ENCODE data around the gene ADAMTSL3. TPM values are rescaled to one million over a fixed set of nuclear protein-coding genes. Genes with fewer than 3 reads are reported as not detected.
A peak's percentile ranks its signal among the peaks of the same experiment; 100 is the strongest.
"Not testable (repeated sequence)": the region's sequence is repeated elsewhere in the genome, so short reads cannot be mapped to it uniquely, and the experiment has no call there.

The ADAMTSL3 gene
- polyA plus RNA-seq, 10 donors: 33.3 to 73.3 (median 52.2) TPM

DNA sequence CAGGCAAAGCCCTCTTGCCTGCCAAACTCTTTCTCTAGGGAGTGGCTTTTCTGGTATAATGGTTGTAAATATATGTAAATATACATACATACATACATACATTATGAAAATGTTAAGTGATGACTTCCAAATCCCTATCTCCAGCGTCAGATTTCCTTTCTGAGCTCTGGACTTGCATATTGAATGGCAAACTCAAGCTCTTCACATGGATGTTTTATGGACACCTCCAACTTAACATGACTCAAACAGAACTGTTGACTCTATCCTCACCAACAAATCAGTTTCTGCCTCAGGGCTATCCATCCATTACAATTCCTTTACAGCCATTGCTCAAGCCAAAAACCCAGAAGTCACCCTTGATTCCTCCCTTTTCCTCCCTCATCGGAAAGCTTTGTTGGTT is 45.1 kb downstream of the ADAMTSL3 start:
- DNase-seq: no peak

DNA sequence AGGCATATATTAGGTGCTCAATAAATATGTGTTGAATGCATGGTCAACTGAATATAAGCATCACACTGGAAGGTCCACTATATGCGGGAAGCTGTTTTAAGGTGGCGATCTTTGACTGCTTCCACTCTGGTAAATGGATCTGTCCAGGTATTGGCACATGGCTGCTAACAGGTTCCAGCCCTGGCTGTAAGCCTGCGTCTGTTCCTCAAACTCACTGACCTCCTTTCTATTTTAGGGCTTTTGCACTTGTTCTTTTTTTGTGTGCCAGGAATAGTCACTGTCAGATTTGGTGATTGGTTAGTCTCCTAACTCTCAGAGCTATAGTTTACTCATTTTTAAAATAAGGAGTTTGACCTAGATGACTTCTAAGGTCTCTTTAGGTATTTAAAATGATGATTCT is 46.2 kb downstream of the ADAMTSL3 start:
- no peak for DNase-seq

DNA sequence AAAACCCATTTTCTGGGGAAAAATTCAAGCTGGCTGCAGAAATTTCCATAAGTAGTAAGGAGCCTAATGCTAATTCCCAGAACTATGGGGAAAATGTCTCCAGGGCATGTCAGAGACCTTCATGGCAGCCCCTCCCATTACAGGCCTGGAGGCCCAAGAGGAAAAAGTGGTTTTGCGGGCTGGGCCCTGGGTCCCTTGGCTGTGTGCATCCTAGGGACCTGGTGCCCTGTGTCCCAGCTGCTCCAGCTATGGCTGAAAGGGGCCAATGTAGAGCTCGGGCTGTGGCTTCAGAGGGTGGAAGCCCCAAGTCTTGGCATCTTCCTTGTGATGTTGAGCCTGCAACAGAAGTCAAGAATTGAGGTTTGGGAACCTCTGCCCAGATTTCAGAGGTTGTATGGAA is 48.4 kb downstream of the ADAMTSL3 start:
- DNase-seq: not testable (repeated sequence)

DNA sequence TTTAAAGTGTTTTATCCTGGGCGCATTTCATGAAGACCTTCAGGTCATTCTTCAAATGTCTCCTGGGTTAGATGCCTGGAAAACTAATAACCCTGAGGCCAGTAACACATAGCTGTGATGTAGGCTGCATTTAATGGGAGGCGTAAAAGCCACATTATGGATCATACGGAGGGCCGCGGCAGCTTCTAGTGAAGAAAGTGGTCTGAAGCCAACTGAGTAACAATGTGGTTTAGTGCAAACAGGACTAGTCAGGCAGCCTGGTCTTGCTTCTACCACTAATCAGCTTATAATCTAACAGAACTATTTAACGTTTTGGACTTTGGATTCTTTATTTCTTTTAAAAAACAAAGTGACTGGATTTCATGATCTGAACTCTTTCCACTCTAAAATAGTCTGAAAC is 54.4 kb downstream of the ADAMTSL3 start:
- no peak for DNase-seq

DNA sequence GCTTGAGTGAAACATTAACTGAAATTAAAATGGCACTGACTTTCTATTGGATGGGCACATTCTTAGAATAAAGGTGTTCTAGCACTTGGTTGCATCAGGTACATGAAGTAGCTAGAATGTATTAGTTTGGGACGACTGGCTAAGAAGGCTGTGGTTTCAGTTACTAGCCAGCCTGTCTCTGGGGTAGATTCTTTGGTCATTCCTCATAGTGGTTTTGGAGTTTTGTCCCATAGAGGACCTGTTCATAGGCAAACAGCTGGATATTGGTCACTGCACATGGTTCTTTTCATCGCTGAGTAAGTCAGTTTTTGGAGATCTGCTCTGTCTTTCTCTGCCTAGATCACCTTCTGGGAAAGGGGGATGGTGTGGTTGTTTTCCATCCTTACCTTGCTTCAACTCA is 55.3 kb downstream of the ADAMTSL3 start:
- DNase-seq: no peak

DNA sequence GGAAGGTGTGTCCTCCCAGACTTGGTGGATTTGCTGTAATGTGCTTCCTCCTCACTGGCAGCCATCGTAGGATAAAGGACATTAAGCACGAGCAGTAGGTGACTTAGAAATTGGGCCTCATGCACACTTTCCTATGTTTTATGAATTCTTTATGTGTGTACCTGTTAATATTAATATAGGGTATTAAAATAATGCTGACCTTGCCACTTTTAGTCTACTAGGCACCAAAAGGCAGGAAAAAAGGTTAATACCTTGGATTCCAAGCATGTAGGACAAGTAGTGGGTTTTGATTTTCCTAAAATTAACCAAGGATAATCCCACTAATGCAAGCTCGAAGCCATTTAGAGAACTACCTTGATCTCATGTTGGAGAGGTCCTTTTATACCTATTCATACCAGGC is 55.9 kb downstream of the ADAMTSL3 start:
- no peak for DNase-seq

DNA sequence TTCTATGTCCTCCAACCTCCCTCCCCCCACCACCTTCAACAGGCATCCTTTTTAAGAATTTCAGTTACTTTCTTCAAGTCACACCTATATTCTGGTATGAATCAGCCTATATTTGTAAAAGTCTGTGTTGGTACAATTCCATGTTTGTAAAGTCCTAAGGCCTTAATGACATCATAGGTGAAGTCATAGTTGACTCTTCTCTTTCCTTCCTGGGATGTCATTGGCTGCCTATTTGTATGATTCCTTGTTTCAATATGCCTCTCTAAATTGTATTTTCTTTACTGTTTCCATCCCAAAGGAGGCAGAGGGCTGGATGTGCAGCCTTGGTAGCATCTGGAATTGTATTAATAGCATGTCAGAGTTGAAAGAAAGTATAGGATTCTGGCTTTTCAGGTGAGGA is 56.5 kb downstream of the ADAMTSL3 start:
- no peak for DNase-seq

DNA sequence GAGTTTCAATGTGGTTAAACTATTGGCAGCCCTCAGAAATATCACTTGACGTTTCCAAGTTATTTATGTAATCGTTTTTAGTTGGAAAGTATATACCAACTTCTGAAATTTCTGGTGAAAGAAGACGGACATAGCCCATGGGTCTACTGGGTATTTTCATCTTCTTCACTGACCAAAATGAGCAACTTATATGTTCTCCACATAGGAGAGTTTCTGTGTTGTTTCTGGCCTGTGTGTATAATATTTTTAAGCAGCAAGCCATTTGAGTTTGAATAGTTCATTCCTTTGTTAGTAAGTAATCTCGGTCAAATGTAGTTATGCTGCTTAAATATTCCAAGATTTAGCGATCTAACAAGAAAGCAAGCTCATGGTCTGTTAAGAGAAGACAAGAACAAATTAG is 57.3 kb downstream of the ADAMTSL3 start:
- DNase-seq: peak in 1 of 3 donors; percentile 50

DNA sequence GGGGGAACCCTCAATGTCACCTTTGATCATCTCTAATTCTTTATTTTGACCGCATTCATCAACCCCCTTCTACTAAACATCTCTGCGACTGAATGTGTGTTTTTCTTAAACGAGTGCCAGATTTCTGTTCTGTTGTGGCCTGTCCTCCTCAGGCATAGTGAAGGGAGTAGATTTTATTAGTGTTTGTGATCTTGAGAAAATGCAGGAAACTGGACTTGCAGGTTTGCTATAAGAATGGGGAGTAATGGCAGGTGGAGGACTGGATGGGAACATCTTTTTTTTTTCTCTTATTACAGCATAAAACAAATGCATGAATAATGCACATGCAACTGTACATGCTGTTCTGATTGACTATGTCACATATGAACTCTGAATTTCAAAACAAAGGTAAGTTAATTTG is 59.3 kb downstream of the ADAMTSL3 start:
- DNase-seq: no peak

DNA sequence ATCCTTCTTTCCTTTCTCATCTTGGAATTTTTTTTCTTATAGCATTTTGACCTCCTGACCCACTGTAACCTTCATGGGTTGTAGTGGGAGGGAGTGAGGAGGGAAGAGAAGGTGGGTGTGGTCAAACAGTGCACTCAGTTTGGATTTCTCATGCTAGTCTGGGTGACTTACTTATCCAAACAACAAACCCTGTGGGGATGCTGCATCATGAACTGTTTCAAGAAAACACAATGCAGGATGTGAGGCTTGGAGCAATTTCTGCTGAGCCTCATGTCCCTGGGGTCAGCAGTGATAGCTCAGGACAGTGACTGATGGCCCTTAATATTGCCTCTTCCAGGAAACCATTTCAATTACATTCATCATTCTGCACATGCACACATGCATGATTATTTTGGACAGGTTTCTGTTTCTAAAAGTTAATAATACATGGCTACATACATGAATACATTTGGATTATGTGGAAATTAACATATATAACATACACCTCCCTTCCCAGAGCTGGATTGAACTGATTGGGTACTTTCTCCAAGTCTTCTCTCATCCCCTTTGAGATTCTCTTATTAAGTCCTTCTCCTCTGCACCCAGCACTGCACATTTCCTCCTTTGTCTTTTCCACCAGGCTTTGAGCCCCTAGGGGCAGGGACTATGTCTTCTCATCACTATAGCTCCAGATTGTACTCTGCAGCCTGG is 61.2 kb downstream of the ADAMTSL3 start:
- peak in 2 of 3 donors; percentile 54 to 78 for DNase-seq

DNA sequence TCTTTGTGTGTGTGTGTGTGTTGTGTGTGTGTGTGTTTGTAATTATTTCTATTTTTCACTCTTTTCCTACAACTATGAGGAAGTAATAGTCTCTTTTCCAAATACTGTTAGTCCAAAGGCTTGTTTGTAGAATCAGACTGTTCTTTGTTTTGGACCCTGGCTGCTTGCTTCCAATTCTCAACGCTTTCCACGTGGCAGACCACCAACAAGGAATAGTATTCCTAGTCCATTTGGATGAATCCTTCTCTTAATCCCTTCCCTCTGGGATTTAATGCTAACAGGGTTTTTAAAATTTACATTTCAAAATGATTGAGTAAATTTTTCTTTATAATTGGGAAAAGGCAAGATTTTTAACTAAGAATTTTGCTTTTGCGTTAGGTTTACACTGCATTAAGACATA is 62.7 kb downstream of the ADAMTSL3 start:
- peak in 2 of 3 donors; percentile 51 to 66 for DNase-seq

DNA sequence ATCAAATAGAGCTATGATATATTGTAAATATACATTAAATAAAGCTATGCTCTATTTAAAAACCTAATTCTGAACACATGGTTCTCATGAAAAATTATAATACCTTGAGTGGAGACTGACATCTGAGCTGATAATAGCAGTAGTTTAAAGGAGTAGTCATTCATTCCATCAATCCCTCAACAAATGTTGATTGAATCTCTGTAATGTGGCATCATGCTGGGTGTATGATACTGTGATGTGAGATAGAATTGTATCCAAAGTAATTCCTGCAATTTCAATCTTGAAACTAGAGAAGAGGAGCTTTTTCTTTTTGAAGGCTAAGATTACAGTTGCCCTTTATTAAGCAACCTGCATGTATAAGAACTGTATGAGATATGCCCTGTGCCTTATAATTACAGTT is 63.1 kb downstream of the ADAMTSL3 start:
- DNase-seq: no peak

DNA sequence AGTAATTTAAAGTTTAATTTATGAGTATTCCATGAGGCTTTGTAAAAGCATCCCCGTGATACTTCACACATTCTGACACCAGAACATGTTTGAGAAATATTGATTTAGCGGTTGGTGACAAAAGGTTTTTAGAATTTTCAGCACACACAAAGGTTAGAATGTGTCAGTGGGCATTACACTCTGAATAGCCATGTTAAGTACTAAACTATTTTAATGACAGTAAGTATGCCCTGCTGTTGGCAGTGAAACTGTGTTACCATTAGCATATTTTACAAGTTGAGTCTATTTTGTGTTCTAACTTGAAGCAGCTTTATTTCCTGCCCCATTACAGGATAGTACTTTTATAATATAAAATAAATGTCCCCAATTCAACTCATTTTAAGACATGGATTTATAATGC is 66.5 kb downstream of the ADAMTSL3 start:
- no peak for DNase-seq

DNA sequence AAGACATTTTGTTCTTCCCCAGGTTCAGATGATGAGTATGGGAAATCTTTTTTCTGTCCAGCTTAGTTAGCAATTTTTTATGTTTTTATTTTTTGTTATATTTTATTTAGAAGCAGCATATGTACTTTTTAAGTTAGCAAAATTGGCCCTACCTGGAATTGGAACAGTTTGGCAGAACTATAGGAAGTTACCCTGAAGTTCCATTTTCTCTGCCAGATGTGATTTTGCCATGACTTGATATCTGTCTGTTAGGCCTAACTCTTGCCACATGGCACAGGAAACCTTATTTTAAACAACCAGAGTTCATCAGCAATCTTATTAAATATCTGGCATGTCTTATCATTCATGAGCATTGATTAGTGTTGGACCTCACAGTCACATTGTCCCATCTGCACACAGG is 67.1 kb downstream of the ADAMTSL3 start:
- peak in 1 of 3 donors; percentile 31 for DNase-seq

DNA sequence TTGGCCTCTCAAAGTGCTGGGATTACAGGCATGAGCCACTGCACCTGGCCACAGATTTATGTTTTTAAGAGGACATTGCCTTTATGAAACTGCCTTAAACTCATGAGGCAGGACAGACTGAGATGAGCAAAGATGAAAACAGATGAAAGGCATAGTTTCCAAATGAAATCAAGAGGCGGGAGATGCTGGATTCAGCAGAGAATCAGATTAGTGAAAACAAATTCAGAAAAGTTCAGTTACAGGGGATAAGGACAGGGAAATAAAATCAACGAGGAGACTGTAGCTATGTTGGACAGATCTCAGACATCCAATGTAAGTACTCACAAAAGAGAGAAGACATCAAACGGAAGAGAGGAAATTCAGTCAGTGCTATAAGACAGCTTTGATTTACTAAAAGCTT is 68.1 kb downstream of the ADAMTSL3 start:
- DNase-seq: no peak

DNA sequence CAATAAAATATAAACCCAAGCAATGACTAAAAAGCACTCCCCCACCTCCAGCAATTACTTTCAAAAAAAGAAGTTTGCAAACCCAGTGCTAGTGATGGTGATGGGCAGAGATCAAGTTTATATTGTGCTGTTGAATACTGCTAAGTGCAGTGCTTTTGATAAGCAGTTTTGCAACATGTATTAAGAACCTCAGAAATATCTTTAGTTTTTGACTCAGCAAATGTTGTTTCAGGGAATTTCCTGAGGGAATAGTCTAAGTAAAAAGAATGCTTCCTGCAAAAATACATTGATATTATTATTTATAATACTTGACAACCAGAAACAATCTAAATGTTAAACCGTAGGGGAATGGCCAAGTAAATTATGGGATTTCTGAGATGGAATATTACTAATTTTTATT is 69.3 kb downstream of the ADAMTSL3 start:
- DNase-seq: peak in 1 of 3 donors; percentile 32

DNA sequence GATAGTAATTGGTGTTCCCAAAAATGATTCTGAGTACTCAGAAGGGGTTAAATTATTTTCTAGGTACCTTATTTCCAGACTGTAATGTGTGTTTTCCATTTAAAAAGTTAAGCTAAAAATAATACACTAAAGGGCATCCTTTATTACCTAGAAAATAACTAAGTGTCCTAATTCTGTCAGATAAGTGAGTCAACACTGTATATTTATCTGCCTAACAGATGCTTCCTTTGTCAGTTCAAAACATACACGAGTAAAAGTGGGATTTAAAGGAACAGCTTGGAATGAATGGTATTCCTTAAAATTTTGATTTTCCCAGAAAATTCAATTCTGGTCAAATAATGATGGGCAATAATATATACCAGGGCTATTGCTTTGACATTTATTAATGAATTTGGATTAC is 78.3 kb downstream of the ADAMTSL3 start:
- DNase-seq: no peak

DNA sequence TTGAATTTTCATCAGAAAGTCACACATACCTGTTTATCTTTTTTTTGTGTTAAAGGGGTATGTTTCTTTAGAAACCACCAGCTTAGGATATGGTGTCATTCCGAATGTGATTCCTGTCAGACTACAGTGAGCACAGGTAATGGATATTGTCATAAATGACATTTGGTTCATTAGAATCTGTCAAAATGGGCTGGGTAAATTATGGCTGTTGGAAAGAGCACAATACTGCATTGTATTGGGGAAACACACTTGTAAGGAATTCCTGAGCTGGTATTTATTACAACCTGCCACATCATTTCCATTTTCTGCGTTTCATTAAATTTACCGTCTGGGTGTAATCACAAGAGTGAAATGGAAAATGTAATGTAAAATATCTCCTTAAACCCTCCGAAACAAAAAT is 78.8 kb downstream of the ADAMTSL3 start:
- no peak for DNase-seq

DNA sequence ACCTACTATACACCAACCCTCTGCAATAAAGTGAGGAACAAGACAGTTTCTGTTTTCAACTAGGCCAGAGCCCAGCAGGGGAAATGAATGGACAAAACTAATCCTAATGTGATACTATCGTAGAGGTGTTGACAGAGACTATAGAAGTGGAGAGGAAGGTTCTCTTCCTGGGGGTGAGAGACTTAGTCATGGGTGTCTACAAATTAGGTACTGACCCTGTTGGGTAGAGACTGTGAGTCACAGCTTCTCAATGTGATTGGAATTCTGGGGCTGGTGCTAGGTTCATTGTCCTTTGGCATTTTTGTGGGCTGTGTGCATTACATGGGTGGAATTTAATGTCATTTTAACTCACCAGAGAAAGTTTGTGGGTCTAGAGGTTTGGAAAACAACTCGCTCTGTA is 79.3 kb downstream of the ADAMTSL3 start:
- DNase-seq: peak in 1 of 3 donors; percentile 74

DNA sequence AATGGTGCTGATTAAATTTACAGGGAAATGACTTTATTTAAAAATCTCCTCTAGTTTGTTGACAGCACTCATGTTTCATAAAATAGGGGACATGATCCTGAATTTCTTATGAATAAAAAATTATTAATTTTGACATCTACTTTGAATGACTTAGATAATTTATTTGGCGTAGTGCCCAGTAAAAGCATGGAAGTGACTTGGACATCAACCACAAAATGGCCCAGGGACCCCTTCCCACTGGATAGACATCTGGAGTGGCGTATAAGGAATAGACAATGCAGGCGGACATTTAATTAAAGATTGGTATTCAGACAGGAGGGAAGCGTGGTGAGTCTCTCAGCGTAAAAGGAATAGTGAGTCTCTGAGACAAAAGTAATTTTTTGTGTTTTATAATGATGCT is 79.8 kb downstream of the ADAMTSL3 start:
- DNase-seq: no peak

DNA sequence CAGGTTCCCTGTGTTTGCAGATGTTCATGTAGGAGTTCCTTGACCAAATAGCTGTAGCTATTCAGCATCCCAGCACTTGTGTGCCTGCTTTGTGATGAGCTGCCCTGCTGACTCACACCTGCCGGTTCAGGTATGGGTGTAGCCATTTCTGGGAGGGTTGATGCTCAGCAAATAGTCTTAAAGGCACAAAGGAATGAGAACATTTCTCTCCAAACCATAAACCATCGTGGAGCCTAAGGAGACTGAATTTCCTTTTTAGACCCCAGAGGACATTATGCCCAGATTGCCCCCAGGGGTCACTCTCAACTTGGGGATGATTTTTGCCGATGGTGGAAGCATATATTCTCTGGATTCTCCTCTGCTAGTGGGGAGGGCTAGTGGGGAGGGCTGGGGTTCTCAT is 80.6 kb downstream of the ADAMTSL3 start:
- DNase-seq: no peak

DNA sequence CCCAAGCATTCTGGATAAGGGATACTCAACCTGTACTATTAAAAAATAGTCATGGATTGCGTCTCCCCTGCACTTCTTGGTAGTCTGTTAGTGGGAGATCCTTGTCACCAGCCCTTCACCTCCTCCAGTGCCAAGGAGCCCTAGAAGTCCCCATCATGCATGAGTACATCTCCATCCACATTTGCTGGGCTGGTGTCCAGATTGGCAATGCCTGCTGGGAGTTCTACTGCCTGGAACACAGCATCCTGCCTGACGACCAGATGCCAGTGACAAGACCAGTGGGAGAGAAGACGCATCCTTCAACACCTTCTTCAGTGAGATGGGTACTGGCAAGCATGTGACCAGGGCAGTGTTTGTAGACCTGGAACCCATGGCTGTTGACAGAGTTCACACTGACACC is 85.7 kb downstream of the ADAMTSL3 start:
- DNase-seq: no peak

DNA sequence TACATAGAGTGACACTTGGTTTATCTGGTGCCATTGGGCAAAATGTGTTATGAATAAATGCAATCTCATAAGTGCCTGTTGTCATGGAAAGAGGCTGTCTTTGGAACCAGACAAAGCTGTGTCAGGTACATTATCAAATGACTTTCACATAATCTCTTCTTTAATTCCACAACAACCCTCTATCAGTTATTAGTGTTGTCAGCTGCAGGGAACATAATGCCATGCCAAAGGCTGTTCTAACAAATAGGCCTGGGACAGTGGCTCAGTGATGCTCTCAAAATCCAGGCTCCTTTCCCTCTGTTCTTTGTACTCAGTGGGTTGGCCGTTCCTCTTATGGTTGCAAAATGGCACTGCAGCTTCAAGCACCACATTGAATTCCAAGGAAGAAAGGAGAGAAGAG is 91.8 kb downstream of the ADAMTSL3 start:
- no peak for DNase-seq

DNA sequence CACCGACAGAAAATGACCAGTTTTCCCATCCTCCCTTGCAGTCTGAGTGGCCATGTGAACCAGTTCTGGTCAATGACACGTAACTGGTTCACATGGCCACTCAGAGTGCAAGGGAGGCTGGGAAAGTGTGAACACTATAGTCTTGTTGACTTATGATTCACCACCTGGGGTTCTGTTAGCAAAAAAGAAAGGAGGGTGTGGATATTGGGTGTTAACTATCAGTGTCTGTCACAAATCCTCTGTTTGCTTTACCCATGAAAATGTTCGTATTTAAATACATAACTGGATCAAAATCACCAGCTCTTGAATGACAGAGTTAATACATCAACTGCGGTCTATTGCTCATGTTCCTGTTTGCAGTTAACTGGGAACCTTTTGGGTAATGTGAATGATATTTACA is 92.3 kb downstream of the ADAMTSL3 start:
- no peak for DNase-seq
